K562 treated with DMSO at 1 percent for 48 hours (cell line): ENCODE results near the gene HES5. TPM values are rescaled to one million over a fixed set of nuclear protein-coding genes. Genes with fewer than 3 reads are reported as not detected.

Experiments used
- total RNA-seq: library from RNA; unstranded; fragments of 300-600 nt; gene quantifications from 2 replicates; pipeline ENCODE4 v1.2.3, GENCODE V29; 2022; ENCODE audit warnings: low replicate concordance; ENCODE audit errors: extremely low read depth

The HES5 gene, protein sequence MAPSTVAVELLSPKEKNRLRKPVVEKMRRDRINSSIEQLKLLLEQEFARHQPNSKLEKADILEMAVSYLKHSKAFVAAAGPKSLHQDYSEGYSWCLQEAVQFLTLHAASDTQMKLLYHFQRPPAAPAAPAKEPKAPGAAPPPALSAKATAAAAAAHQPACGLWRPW
- not detected in 2 replicates for total RNA-seq

DNA sequence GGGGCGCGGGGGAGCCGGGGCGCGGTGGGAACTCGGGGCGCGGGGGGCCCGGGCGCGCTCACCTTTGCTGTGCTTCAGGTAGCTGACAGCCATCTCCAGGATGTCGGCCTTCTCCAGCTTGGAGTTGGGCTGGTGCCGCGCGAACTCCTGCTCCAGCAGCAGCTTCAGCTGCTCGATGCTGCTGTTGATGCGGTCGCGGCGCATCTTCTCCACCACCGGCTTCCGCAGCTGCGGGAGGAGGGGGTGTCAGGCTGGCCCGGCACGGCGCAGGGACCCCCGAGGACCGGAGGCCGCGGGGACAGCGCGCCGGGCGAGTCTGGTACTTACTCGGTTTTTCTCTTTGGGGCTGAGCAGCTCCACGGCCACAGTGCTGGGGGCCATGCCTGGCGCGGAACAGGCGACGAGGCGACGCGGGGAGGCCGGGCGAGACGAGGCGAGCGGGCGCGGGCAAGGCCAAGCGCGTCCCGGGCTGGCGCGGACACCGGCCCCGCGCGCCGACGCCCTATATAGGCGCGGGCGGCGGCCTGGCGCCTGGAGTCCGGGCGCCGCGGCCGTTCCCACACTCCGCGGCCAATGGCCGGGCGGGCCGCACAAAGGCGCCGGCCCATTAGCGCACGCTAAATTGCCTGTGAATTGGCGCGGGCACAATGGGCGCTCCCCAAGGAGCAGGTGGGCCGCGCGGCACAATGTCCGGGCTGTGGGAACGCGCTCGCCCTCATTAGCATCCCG lies at the start of gene HES5:
Gene HES5, minus strand, starts transcription at position 480 of the 729 bp plus-strand sequence. Its CDS starts 99 bp downstream, at position 381.

DNA sequence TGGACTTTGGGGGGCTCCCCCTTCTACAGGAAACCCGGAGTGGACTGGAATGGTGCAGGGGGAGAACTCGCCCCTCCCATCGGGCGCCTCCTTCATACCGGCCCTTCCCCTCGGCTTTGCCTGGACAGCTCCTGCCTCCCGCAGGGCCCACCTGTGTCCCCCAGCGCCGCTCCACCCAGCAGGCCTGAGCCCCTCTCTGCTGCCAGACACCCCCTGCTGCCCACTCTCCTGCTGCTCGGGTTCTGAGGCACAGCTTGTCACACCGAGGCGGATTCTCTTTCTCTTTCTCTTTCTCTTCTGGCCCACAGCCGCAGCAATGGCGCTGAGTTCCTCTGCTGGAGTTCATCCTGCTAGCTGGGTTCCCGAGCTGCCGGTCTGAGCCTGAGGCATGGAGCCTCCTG lies 26.2 kb upstream of the HES5 start, which contains the start of gene TNFRSF14:
Gene TNFRSF14, plus strand, starts transcription at position 95 of the 401 bp plus-strand sequence. Its CDS starts 294 bp downstream, at position 389.

DNA sequence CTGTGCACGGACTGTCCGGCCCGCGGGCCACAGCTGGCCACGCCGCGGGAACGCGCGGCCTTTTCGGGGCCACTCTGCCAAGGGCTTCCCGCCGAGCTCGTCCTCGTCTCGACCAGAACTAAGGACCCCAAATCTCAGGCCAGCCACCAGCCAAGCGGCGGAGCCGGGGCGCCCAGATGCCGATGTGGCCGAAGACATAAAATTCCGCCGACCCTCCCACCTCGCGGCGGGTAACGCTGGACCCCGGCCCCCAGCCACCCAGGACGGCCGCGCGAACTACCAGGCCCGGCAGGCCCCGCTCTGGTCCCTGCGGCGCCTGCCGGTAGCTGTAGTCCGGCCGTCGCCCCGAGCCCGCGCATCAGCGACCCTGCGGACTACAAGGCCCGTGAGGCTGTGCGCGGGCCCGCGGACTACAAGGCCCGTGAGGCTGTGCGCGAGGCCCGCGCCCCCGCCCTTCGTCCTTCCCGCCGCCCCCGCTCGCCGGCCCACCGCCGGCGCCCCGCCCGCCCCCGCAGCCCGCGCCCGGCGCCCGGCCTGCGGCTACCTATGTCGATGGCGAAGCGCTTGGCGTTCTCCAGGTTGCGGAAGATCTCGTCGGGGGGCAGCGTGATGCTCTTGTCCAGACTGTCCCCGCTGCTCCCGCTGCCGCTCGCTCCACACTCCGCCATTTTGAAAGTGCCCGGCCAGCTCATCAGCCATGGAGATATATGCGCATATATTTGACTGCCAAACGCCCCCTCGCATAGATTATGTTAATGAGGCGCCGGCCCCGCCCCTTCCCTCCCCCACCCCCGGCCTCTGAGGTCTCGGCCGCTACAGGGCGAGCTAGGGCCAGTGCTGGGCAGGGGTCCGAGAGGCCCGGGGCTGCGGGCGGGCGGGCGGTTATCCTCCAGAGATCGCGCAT lies 3.9 kb downstream of the HES5 start, which contains the start of gene PANK4:
Gene PANK4, minus strand, starts transcription at position 677 of the 904 bp plus-strand sequence. Its CDS starts 9 bp downstream, at position 668.

Other genes with a start within 250 kb of the HES5 start
- gene MORN1, start 138.7 kb downstream of the HES5 start, total RNA-seq, result not detected in 2 replicates
- not detected in 2 replicates for gene RER1, start 138.4 kb downstream of the HES5 start, total RNA-seq
- not detected in 2 replicates for gene PEX10, start 117.7 kb downstream of the HES5 start, total RNA-seq
- not detected in 2 replicates for gene PLCH2, start 54.0 kb downstream of the HES5 start, total RNA-seq
- gene PANK4, start 3.7 kb downstream of the HES5 start, total RNA-seq, result not detected in 2 replicates
- not detected in 2 replicates for gene TNFRSF14, start 26.1 kb upstream of the HES5 start, total RNA-seq
- not detected in 2 replicates for gene PRXL2B, start 56.5 kb upstream of the HES5 start, total RNA-seq
- not detected in 2 replicates for gene MMEL1, start 102.8 kb upstream of the HES5 start, total RNA-seq